HG03045 (cell line): Measurements from ENCODE around the gene SPX.
A peak's percentile ranks its signal among the peaks of the same experiment; 100 is the strongest.

Experiments
- ATAC-seq: cut with Tn5 transposase; IDR thresholded peaks from one replicate; pipeline ENCODE4 v1.9.1; 2021; ENCODE audit warnings: mild to moderate bottlenecking, moderate library complexity; ENCODE audit not compliant: unreplicated experiment

SPX gene, protein sequence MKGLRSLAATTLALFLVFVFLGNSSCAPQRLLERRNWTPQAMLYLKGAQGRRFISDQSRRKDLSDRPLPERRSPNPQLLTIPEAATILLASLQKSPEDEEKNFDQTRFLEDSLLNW

DNA sequence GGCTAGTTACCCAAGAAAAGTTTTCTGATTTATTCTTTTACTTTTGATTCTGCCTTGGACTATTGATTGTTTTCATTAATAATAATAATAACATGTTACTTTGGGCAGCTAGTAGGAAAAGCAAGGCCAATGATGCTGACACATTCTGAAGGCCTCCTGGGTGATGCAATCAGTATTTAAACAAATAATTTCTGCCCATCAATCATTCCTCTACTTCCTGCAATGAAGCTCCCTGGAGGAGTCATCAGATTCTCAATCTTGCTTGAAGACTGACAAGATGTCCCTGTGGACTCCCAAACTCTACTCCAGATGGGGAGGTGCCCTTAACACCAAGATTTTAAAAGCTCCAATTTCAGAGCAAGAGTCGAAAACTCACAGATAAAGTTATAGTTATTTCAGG lies at the start of gene SPX:
Gene SPX (plus strand): TSS at position 244 of the 400 bp plus-strand sequence. CDS start 177 bp downstream, outside the sequence.
- ATAC-seq, result no peak

DNA sequence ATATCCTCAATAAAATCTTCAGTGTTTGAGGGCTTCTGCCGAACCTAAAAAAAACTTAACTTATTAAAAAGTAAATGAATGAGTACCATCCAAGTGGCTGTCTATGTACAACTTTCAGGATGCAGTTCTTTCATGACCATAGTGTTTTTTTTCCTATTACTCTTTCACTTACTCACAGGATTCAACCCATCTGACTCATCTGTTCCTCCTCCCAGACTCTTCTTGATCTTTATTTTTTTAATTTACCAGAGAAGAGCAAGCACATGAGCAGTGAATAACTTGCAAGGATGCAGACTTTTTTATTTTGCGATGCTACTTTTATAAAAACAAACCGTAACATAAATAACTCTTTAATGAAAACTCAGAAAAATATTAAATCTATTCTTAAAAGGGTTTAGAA lies 49.1 kb upstream of the SPX start:
- no peak for ATAC-seq

DNA sequence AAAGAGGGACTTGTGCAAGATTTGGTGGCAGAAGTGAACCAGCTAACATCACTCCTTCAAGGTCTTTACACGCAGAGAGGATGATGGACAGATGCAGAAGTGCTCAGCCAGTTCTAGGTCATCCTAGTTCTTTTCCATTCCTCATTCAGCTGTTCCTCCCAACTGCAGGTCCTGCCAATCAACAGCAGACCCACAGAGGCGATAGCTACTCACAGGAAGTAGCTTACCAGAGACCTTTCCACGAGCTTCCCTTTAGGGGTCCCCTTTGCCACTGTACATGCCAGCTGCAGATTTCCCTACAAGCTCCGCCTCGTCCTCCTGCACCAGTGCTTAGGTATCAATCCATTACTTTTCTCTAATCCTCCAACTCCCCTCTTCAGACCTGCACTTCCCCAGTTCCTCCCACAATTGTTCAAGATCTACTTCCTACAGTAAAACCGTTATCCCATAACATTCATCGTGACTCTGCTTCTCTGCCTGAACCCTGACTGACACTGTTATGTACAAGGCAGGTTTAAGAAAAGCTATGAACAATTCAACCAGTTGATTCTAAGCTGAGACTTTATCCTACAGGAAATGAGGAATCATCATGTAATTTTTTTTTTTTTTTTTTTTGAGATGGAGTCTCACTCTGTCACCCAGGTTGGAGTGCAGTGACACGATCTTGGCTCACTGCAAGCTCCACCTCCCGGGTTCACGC lies 47.2 kb upstream of the SPX start:
- no peak for ATAC-seq

DNA sequence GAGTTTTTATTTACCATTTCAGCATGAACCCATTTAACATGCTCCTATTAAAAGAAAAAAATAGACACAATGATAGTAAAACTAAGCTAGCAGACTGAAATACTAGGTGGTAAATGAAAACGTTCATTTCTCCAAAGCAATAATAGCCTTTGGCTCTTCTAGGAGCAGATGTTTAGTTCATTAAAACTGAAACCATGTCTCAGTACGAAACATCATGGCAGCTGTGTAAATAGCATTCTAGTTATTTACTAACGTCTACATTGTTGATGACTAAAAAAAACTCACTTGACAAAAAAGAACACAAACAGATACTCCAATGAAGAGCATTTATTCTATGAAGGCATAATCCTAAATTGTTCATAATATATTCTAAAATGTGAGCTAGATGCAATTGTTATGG lies 42.6 kb upstream of the SPX start:
- ATAC-seq, result no peak

DNA sequence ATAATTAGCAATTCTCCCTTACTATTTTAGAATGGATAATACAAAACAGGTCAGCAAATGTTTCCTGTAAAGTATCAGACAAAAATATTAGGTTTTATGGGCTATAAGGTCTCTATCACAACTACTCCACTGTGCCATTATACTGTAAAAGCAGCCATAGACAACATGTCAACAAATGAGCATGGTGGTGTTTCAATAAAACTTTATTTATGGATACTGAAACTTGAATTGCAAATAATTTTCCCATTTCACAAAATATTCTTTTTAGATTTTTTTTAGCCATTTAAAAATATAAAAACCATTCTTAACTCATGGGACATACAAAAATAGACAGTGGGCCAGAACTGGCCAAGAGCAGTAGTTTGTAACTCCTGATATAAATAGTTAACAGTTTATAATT lies 40.1 kb upstream of the SPX start:
- no peak for ATAC-seq

DNA sequence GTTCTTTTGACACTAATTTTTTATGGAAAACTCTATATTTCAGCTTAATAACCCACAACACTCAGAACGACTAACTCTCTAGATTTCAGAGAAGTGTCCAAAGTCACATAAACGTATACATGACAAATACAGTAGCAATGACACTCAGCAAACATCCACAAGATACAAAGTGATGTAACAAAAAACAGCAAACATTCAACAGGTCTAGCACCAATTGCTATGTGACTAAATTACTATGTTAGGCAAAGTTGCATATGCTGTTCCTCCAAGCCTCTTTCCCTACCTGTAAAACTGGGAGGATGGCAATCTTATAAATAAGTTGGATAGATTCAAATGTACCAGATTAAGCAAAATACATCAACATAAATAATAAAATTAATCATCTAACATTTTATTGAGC lies 26.3 kb upstream of the SPX start:
- ATAC-seq, result no peak

DNA sequence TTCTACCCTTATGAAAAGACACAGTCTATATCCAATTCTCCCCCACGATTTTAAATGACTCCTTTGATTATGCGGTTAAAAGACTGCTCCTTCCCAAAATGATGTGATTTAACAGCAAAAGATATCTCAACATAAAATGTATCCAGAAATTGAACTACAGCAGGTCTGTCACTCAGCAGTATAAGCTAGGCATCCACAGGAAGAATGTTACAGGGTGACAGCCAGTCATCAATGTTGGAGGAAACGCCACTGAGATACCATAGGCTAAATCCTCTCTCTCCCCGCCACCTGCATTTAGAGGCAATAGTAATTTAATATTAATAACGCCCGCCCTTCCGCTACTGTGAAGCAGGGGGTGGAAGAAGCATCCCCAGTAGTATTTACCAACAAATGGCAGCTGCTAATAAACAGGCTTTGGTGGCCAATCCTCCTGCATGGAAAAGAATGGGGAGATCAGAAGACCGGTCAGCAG lies 25.3 kb upstream of the SPX start:
- no peak for ATAC-seq

DNA sequence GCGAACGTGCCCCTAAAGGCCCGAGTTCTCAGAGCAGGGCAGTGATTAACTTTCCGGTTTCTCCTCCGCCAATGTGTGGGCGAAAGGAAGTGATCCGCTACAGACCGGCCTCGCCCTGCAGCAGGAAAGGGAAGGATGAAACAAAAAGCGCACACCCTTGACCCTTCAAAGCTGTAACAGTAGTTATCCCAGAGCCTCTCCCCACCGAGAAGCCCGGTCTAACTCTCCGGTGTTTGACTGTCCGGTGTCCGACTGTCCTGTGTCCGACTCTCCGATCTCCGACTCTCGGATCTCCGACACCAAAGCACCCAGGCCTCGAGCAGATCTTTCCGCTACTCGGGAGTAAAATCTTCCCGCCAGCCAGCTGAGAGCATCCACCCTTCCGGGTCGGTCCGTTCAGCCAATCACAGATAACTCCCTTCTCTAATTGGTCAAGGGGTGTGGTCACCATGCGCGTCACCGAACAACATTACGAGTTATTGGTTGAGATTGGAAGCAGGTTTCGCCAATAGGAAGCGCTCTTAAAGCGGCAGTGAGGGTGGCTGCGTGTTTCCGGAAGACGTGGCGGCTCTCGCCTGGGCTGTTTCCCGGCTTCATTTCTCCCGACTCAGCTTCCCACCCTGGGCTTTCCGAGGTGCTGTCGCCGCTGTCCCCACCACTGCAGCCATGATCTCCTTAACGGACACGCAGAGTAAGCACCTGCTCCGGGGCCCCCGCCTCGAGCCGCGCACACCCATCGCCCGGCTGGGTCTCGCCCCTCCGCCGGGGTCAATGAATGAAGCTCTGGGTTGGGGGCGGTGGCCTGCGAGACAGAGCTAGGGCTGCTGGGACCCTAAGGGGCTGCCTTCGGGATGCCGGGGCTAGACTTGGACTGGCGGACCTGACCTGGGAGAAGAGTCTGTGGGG lies 24.6 kb upstream of the SPX start, which contains the start of the genes GOLT1B and RECQL:
Gene GOLT1B (plus strand): TSS at position 532 of the 906 bp plus-strand sequence. CDS start 135 bp downstream, at position 667.
Gene RECQL (minus strand): TSS at position 378 of the 906 bp plus-strand sequence. CDS start 2,065 bp downstream, outside the sequence.
- ATAC-seq, result peak; percentile 99

DNA sequence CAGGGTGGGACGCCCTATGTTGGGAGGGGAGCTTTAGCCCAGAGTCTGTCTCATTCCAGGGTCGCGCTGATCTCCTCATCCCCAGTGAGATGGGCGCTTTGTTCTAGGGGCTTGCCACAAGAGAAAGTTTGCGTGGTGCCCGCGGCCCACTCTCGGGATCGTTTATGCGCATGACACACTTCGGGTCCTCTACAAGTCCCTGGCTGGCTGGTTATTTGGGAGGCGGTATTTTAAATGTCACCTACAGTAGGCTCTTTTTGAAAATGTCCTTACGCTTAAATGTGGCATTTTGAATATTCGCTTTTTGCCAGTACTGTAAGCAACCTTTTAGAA lies 24.0 kb upstream of the SPX start:
- ATAC-seq, result no peak

DNA sequence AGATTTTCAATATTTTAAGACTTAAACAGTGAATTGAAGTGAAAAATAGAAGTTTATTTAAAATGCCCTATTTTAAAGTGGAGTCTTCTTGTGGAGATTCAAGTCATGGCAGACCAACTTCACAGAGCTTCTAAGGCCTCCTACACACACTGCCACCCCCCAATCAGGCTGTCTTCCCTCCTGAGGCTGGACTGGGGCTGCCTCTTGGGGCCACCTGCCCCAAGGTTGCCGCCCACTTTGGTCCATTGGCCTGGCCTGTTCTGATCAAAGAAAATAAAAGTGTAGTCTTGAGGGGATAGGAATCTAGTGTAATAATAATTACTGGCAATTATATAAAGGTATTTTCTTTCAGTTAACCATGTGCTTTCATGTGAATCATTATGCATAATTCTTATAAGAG lies 23.2 kb upstream of the SPX start:
- ATAC-seq, result no peak

DNA sequence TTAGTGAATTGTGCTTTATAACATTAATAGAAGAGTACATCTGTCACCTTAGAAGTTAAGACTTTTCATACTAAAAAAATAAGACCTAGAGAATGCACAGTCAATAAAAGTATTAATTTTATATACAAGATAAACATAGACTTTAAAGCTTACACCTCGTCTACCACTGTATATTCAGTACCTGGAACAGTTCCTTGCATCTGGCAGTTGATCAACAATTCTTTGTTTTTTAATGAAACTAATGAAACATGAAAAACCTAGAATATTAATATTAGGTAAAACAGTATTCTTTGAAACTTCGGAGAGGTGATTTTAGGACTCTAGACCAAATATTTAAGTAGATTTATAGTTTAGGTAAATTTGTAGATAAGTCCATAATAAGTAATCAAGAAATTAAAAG lies 20.2 kb upstream of the SPX start:
- ATAC-seq, result no peak

DNA sequence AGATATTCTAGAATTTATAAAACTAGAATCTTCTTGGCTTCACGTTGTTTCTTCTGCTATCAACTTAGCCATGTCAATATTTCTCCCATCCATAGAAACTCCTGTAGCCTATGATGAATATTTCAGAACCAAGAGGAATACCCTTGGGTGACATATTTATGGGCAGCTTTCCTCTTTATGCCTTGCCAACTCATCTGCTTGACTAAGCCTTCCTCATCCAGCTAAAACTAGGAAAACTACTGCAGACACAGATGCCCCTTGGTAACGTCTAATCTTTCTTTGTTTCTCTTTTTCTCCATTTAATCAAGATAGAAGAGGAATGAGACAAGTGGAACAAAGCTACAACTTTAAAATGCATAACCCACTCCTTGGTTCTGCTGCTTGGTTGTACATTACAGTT lies 18.2 kb upstream of the SPX start:
- ATAC-seq, result no peak

DNA sequence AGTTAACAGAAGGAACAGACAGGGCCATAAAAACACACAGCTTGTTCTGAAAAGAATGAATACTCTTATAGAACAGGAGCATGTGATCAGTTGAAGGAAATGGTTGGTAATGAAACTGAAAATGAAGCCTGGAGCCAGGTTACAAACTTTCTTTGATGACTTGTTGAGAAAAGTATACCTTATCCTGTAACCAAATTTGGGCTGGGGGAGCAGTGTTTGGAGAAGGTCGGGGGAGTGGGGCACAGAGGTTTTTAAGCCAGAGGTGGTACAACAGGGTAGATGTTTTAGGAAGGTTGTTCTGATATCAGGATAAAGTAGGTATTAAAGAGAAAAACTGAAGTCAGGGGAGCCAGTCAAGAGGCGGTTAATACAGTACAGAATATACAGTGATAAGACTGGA lies 16.3 kb upstream of the SPX start:
- peak; percentile 84 for ATAC-seq

DNA sequence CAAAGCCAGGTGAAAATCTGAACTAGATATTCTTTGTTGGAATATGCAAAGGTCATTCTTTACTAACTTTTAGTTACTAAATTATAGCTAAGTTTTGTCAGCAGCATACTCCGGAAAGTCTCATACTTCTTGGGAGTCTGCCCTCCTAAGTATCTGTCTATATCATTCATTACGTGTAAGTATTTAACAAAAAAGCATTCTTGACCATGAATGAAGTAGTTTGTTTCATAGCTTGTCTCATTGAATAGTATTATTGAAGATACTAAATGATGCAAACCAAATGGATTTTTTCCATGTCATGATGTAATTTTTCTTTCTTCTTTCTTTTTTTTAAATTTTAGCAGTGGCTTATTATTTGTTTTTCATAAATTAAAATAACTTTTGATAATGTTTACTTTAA lies 9.8 kb upstream of the SPX start:
- ATAC-seq, result no peak

DNA sequence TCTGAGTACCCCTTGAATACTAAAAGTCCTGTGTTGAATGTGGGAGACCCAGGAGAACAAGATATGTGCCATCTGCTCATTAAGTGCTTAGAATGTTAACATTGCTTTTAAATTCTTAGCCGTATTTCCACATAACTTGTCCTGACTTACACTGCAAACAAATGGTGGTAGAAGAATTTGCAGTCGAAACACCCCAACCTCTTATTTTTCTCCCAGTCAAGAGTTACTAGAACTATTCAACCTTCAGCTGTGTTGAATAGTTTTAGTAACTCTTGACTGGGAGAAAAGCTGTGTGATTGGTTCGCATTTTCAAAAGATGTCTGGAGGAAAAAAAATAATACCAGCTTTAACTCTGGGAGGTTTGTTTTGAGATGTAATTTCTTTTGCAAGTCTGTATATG lies 7.6 kb upstream of the SPX start:
- no peak for ATAC-seq

DNA sequence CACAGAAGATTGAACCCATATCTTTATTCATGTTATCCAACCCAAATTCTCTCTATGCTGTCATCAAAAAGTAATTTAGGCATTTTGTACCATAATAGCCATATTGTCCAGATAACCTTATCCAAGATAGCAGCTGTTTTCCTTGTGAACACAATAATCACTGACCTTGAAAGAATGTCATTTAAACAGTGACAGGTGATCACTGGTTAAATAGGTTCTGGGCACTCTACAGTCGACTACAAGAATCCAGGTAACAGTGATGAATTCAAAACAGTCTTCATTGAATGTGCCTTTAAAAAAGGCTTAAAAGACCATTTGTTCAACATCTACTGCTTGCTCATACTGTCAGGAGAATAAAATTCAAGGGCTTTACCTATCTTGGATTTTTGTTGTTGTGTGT lies 4.6 kb upstream of the SPX start:
- ATAC-seq, result no peak

DNA sequence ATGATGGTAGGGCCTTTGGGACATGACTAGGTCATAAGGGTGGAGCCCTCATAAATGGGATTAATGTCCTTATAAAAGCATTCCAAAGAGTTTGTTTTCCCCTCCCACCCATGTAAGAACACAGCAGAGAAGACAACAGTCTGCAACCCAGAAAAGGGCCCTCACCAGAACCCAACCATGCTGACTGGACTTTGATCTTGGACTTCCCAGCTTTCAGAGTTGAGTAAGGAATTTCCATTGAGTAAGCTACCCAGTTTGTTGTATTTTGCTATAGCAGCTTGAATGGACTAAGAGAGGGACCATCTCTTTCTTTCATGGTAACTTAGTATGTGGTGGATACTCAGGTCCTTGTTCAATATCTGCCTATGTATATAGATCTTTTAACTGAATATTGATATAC lies 2.9 kb upstream of the SPX start:
- ATAC-seq, result no peak

DNA sequence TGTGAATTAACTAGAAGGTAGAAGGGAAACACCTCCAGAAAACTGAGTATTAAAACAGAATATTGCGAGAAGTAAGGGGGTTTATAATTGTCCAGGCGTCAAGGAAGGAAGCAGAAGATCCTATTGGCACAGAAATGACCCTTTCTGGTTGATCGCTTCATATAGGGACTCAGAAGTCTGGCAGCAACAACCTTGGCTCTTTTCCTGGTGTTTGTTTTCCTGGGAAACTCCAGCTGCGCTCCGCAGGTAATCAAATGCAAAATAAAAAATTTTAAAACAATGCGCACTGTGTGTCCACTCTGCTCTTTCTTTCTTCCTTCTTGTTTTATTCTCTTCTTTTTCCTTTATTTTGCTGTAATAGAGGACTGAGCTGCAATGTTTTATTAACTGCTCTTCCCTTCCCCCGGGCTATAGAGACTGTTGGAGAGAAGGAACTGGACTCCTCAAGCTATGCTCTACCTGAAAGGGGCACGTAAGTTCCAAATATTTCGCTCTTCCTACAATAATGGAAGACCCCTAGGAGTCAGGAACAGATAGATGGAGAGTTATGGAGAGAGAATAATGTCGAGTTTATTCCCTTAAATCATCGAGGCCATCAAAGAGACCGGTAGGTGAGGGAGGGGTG lies 737 bp downstream of the SPX start:
- ATAC-seq, result no peak

DNA sequence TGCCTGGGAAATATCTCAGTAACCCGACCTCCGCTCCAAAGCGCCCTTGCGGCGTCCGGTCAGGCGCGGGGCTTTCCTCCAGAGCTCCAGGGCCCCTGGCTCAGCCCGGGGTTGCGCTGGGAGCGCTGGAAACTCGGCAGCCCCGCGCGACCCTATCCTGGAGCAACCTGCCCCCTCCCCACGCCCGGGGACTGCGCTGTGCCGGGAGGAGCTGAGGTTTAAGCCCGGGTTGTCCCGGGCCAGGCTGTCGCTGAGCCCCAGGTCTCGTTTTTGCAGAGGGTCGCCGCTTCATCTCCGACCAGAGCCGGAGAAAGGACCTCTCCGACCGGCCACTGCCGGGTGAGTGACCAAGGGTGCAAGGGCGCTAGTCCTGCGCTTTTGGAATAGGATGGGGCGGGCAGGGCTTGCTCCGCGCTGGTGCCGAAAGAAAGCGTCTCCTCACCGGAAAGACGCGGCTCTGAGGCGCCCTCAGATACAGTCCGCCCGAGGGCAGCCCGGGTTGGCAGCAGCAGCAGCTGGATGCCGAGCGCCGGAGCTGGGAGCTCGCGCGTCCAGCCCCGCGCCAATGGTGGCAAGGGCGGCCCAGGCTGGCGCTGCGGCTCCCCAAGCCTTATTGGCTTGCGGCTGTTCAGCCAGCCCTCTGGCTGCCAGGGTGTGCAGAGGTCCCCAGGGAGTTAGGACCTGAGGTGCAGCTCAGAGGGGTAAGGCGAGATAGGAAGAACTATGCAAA lies 1.5 kb downstream of the SPX start:
- peak; percentile 95 for ATAC-seq

DNA sequence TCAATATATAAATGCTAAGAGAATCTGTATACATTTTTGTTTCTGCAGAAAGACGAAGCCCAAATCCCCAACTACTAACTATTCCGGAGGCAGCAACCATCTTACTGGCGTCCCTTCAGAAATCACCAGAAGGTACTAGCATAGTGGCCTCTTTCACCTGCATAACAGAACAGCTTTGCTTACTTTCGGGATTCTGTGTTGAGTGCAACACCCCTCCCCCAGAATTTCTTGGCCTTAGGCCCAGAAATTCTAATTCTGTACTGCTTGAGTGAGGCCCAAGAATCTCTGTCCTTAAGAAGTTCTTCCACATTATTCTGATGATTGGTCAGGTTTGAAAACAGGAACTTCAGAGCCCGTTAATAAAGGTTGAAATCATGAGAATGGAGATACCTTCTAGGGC lies 2.9 kb downstream of the SPX start:
- ATAC-seq, result no peak

DNA sequence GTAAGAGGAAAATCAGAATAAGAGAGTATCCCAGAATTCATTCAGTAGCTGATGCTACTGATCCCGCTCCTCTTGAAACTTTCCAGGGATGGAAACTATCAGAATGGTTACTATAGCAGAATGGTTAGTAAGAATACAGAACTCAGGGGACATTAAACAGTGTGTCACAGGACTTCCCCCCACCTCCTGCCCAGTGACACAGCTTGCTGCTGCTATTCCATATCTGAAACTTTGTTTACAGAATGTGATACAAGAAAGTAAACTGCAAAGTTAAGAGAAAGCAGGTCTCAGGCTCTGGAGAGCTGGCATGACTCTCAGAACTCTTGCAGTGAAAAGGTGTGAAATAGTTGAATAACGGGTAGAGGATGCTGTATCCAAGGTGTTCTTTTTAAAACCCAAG lies 3.4 kb downstream of the SPX start:
- no peak for ATAC-seq
